WI38 (cell line): ENCODE results near the gene COL1A1.

ENCODE experiments used
- H3K4me3 ChIP-seq: 2 replicates; pipeline ENCODE4 v1.5.1; 2011; ENCODE audit warnings: low read depth, mild to moderate bottlenecking, control low read depth, low read length
- TF ChIP-seq, protein P1 (sequence below): IDR thresholded peaks from 2 replicates; pipeline ENCODE4 v1.5.1; 2012; ENCODE audit warnings: low read depth, mild to moderate bottlenecking, control low read depth, low read length

The COL1A1 gene

DNA sequence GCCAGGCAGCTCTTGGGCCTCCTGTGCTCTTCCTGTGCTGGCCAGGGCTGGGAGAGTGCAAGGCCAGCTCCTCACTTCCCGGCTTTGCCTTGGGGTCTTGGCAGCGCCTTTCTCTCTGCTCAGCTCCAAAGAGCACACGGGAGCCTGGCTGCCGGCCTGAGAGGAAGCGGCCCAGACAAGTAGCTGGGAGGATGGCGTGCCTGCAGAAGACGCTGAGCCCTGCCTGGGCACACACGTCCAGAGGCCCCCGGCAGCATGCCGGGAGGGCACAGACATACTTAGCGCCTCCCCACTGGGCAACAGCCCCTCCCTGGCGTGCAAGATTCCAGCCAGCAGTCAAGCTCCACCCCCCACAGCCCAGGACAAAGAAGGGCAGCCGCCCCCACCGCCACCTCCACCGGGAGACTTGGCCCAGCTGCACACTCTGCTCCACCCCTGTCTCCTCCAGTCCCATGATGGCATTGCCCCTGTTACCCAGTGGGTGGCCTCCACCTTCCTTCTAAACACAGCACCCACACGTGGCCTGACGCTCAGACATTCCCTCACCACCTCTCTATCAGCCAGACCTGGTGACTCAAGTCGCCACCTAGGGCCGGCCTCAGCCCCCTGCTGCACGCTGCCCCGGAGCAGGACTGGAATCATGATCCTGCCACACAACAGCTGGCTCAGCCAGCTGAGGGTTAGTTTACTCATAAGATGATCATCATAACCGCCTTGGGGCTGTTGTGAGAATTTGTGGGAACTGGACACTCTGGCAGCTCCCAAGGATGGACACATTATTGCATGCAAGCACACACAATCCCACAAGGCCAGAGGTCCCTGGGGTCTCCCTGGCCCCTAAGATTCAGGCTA lies 23.2 kb downstream of the COL1A1 start:
- TF ChIP-seq, protein P1, sequence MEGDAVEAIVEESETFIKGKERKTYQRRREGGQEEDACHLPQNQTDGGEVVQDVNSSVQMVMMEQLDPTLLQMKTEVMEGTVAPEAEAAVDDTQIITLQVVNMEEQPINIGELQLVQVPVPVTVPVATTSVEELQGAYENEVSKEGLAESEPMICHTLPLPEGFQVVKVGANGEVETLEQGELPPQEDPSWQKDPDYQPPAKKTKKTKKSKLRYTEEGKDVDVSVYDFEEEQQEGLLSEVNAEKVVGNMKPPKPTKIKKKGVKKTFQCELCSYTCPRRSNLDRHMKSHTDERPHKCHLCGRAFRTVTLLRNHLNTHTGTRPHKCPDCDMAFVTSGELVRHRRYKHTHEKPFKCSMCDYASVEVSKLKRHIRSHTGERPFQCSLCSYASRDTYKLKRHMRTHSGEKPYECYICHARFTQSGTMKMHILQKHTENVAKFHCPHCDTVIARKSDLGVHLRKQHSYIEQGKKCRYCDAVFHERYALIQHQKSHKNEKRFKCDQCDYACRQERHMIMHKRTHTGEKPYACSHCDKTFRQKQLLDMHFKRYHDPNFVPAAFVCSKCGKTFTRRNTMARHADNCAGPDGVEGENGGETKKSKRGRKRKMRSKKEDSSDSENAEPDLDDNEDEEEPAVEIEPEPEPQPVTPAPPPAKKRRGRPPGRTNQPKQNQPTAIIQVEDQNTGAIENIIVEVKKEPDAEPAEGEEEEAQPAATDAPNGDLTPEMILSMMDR = peak; percentile 42; the same call in 1 of the 2 replicates
- no peak overlapping the region for H3K4me3 ChIP-seq

DNA sequence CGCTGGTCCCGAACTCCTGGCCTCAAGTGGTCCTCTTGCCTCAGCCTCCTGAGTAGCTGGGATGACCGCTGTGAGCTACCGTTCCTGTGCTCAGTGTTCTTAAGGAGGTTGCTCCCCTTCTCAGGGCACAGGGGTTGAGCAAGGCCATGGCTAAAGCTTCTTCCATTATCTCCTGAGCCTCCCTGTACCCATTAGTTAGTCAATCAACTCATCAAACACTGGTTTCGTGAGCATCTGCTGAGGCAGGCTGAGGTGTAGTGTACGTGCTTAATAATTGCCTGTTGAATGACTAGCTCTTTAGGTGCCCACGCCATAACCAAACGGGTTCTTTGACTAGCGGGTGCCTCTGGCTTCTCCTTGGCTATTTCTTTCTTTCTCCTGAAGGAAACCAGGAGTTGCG lies 24.0 kb downstream of the COL1A1 start:
- no peak overlapping the region for H3K4me3 ChIP-seq
- TF ChIP-seq, protein P1 = no peak

DNA sequence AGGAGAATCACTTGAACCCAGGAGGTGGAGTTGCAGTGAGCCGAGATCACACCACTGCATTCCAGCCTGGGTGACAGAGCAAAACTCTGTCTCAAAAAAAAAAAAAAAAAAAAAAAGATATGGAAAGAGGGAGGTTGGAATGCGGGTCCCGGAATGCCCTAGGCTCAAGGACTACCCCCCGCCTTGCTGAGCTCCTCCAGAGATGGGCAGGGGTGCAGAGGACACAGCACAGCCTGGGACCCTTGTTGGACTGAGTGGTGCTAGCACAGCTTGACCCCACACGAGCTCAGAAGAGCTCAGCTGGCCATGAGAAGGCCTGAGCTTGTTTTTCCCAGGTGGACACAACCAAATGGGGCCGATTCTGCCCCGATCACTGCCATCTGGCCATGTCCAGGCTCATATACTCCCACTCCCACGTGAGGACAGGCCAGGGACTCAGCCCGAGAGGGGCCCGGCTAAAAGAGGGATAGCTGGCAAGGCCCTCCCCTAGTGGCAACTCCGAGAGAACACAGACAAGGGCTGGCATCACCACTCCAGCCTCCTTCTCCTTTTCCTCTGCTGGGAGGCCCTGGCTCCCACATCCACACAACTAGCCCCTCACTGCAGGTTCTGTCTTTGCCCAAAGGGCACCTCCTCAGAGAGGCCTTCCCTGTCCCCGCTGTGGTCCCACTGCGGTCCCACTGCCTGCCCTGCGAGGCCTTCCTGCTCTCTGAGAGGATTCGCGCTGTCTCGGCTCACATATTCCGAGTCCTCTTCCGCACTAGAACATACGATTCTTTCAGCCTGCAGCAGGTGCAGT lies 24.7 kb downstream of the COL1A1 start:
- TF ChIP-seq, protein P1 = no peak

DNA sequence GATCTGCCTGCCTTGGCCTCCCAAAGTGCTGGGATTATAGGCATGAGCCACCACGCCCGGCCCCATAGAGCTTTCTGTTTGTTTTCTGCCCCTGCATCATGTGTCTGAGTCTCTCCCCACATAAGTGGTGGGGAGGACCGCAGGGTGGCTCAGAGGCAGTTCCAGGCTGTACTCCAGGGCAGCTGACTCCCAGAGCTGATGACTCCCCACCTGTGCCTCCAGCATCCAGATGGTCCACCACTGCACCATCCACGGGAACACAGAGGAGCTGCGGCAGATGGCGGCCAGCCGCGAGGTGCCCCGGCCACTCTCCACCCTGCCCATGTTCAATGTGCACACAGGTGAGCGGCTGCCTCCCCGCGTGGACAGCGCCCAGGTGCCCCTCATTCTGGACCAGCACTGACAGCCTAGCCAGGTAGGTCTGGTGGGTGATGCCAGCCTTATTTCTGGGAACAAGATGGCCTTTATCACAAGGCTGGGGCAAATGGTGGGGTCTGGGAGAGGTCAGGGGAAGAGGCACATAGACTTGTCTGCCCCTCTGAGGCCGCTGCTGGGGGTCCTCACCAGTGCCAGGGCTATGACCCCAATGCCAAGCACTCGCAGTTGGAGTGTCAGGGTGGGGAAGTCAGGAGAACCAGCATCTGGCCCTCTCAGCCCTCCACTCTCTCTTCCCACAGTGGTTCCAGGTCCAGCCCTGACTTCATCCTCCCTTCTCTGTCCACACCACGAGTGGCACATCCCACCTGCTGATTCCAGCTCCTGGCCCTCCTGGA lies 26.2 kb downstream of the COL1A1 start:
- no peak overlapping the region for H3K4me3 ChIP-seq
- TF ChIP-seq, protein P1 = no peak

More for the DNA sequence above, 24.7 kb downstream of the COL1A1 start:
- no peak overlapping the region for H3K4me3 ChIP-seq

DNA sequence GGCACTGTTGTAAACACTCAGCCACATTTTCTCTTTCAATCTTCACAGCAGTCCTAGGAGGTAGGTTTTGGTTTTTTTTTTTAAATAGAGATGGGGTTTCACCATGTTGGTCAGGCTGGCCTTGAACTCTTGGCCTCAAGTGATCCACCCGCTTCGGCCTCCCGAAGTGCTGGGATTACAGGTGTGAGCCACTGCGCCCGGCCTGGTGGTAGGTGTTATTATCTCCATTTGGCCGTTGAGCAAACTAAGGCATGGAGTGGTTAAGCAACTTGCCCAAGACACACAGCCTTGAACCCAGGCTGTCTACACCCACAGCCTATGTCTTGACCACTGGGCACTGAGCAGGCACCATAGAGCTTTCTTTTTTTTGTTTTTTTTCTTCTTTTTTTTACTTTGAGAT lies 27.0 kb downstream of the COL1A1 start:
- no peak overlapping the region for H3K4me3 ChIP-seq
- TF ChIP-seq, protein P1 = no peak

DNA sequence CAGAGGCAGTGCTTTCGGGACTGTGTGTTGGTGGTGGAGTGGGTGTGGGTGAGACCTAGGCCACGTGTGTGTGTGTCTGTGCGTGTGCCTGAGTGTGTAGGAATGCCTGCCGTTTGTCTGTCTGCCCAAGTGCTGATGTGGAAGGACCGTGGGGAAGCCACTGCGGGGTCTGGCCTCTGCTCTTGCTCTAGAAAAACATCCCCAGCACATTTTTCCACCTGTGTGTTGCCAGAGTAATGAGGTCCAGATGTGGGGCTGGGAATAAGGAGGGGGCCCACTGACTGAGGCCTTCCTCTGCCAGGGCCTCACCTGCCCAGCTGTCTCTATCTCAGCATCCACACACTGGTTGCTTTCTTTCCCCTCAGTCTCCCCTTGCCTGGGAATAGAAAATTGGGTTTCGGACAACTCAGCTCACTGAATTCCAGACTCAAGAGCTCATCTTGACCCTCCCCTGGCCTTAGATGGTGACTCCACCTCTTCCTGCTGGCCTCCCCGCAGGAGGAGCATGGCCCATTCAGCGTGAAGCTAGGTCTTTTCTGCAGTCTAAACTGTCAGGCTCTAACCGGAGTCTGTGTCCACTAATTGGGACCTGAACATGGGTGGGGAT lies 28.0 kb downstream of the COL1A1 start:
- no peak overlapping the region for H3K4me3 ChIP-seq
- TF ChIP-seq, protein P1 = no peak
